ENCODE measurements around the gene JPT2. TPM values are rescaled to one million over a fixed set of nuclear protein-coding genes. Genes with fewer than 3 reads are reported as not detected.

JPT2 gene, protein sequence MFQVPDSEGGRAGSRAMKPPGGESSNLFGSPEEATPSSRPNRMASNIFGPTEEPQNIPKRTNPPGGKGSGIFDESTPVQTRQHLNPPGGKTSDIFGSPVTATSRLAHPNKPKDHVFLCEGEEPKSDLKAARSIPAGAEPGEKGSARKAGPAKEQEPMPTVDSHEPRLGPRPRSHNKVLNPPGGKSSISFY
- 52.0 and 56.1 TPM in 2 replicates for total RNA-seq
- polyA plus RNA-seq: 7.8 and 9.2 TPM in 2 replicates

DNA sequence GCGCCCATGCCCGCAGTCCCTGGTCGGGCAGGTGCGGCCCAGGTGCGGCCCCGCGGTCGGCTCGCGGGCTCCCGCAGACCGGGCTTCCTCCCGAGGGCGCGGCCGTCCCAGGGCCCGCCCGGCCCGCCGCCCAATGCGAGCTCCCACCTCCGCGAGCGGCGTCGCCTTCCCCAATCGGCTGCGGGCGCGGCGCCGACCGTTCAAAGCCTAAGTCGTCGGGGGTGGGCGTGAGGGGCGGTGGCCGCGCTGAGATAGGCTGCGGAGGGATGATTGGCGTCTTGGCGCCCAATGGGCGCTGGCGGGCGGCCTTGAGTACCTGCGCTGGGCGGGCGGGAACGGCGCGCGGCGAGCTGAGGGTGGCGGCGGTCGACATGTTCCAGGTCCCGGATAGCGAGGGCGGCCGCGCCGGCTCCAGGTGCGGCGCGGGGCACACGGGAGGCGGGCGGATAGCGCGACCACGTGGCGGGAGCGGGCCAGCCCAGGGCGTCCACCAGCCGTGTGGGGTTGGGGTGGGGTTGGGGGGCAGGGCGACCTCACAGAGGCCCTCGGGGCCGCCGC is at the start of gene JPT2:
Gene JPT2, plus strand, starts transcription at position 338 of the 558 bp plus-strand sequence. Its CDS starts 34 bp downstream, at position 372.
- peak; percentile 98 for DNase-seq (ENCODE audit: low spot score)
- Histone ChIP-seq H3K27ac (peak within 1 kb of the TSS; percentile 87), H3K4me1 (ENCODE audit: insufficient read depth) (peaks cover 12% of the 10 kb centered on the region), H3K27me3 (no peaks in the 10 kb centered on the region), H2AFZ (peak within 1 kb of the TSS; percentile 9), H3K4me2 (peak within 1 kb of the TSS; percentile 95), H4K20me1 (ENCODE audit: insufficient read depth, poor library complexity, severe bottlenecking) (peaks cover 3% of the 10 kb centered on the region), H3K79me2 (peaks cover 45% of the 10 kb centered on the region), H3K9me2 (replicated peaks; ENCODE audit: insufficient read depth) (no peaks in the 10 kb centered on the region), H3K36me3 (replicated peaks; ENCODE audit: insufficient read depth, low read depth) (no peaks in the 10 kb centered on the region), H3K4me3 (peak within 1 kb of the TSS; percentile 62), H3K9me3 (ENCODE audit: low read depth) (no peaks in the 10 kb centered on the region)
- under 1% methylated on average over 62 of the region's 79 CpGs for WGBS (ENCODE audit: low lambda C conversion rate, missing lambda C conversion rate)
- TF ChIP-seq, protein P1, sequence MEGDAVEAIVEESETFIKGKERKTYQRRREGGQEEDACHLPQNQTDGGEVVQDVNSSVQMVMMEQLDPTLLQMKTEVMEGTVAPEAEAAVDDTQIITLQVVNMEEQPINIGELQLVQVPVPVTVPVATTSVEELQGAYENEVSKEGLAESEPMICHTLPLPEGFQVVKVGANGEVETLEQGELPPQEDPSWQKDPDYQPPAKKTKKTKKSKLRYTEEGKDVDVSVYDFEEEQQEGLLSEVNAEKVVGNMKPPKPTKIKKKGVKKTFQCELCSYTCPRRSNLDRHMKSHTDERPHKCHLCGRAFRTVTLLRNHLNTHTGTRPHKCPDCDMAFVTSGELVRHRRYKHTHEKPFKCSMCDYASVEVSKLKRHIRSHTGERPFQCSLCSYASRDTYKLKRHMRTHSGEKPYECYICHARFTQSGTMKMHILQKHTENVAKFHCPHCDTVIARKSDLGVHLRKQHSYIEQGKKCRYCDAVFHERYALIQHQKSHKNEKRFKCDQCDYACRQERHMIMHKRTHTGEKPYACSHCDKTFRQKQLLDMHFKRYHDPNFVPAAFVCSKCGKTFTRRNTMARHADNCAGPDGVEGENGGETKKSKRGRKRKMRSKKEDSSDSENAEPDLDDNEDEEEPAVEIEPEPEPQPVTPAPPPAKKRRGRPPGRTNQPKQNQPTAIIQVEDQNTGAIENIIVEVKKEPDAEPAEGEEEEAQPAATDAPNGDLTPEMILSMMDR (IDR thresholded peaks at IDR 0.05; ENCODE audit: poor library complexity): no peak
- TF ChIP-seq EZH2 (IDR thresholded peaks at IDR 0.05; ENCODE audit: borderline replicate concordance) (no peak), EZH2phosphoT487 (IDR thresholded peaks at IDR 0.05; ENCODE audit: low read depth, severe bottlenecking, unreplicated experiment) (no peak)

DNA sequence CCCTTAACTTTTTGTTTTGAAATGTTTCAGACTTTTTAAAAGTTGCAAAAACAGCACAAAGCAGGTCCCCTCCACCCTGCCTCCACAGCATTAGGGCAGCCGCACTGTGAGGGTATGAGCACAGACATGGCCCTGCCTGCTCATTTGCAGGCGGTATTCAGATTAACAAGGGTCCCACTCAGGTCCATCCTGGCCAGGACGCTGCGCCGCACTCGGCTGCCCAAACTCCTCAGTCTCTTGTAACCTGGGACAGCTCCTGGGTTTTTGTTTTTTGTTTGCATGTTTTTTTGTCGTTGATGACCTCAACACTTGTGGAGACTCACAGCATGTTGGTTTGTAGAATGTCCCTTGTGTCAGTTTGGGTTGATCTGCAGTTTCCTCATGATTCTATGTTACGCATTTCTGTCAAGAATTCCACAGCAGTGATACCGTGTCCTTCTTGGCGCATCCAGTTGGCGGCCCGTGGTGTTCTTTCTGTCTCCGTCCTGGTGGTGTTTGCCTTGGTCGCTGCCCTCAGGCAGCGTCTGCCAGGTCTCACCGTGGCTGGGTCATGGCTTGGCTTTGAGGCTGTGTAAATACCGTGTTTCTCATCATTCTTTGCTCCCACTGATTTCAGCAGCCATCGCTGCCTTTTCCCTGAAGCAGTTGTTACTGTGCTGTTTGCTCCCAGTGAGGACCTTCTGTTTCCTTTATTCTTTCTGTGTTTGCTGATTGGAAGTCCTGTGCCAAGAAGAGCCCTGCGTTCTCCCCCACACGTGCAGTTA is 47.4 kb upstream of the JPT2 start:
- H3K4me3 ChIP-seq: no peak overlapping the region
- no peak for DNase-seq (ENCODE audit: low spot score)
- peaks cover 92% of the 10 kb centered on the region for H3K79me2 ChIP-seq
- 96% methylated on average over 20 of the region's 20 CpGs for WGBS (ENCODE audit: low lambda C conversion rate, missing lambda C conversion rate)
- H3K9me3 ChIP-seq (ENCODE audit: low read depth): no peaks in the 10 kb centered on the region
- no peaks in the 10 kb centered on the region for H3K4me1 ChIP-seq (ENCODE audit: insufficient read depth)
- H3K27me3 ChIP-seq: no peaks in the 10 kb centered on the region
- H3K36me3 ChIP-seq (replicated peaks; ENCODE audit: insufficient read depth, low read depth): no peaks in the 10 kb centered on the region
- H3K4me2 ChIP-seq: no peak overlapping the region
- H3K9me2 ChIP-seq (replicated peaks; ENCODE audit: insufficient read depth): no peaks in the 10 kb centered on the region
- TF ChIP-seq, protein P1 (IDR thresholded peaks at IDR 0.05; ENCODE audit: poor library complexity): no peak
- no peak for TF ChIP-seq EZH2 (IDR thresholded peaks at IDR 0.05; ENCODE audit: borderline replicate concordance)
- no peak for TF ChIP-seq EZH2phosphoT487 (IDR thresholded peaks at IDR 0.05; ENCODE audit: low read depth, severe bottlenecking, unreplicated experiment)
- no peak overlapping the region for H3K27ac ChIP-seq
- H4K20me1 ChIP-seq (ENCODE audit: insufficient read depth, poor library complexity, severe bottlenecking): peaks cover 22% of the 10 kb centered on the region
- H2AFZ ChIP-seq: no peak overlapping the region

DNA sequence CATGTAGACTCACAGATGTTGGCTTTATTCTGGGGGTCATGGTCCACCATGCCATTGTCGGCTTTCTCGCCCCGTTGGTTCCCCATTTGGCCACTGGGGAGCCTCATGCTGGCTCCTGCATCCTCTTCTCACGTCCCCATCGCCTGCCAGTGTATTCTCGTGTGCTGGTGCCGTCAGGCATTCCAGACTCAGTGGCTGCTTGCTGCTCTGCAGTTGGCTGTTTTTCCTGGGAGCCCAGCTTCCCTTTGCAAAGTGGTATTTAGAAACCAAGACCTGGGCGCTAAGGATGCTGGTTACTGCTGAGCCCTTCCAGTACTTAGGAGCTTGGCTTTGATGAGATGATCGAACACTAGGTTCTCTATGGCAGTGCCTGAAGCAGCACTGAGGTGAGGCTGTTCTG is 46.8 kb upstream of the JPT2 start:
- H3K9me3 ChIP-seq (ENCODE audit: low read depth): no peaks in the 10 kb centered on the region
- TF ChIP-seq EZH2phosphoT487 (IDR thresholded peaks at IDR 0.05; ENCODE audit: low read depth, severe bottlenecking, unreplicated experiment): no peak
- TF ChIP-seq, protein P1 (IDR thresholded peaks at IDR 0.05; ENCODE audit: poor library complexity): no peak
- no peak for TF ChIP-seq EZH2 (IDR thresholded peaks at IDR 0.05; ENCODE audit: borderline replicate concordance)
- 92% methylated on average over 9 of the region's 9 CpGs for WGBS (ENCODE audit: low lambda C conversion rate, missing lambda C conversion rate)
- H4K20me1 ChIP-seq (ENCODE audit: insufficient read depth, poor library complexity, severe bottlenecking): peaks cover 22% of the 10 kb centered on the region
- H3K36me3 ChIP-seq (replicated peaks; ENCODE audit: insufficient read depth, low read depth): no peaks in the 10 kb centered on the region
- H2AFZ ChIP-seq: no peak overlapping the region
- no peaks in the 10 kb centered on the region for H3K27me3 ChIP-seq
- H3K4me1 ChIP-seq (ENCODE audit: insufficient read depth): no peaks in the 10 kb centered on the region
- no peak overlapping the region for H3K4me3 ChIP-seq
- H3K79me2 ChIP-seq: peaks cover 89% of the 10 kb centered on the region
- H3K27ac ChIP-seq: no peak overlapping the region
- DNase-seq (ENCODE audit: low spot score): no peak
- H3K4me2 ChIP-seq: no peak overlapping the region
- H3K9me2 ChIP-seq (replicated peaks; ENCODE audit: insufficient read depth): no peaks in the 10 kb centered on the region

Data from hepatocyte (in vitro differentiated cells).